Fibroblast of the aortic adventitia (primary cell): ENCODE measurements around the gene TMC7. TPM values are rescaled to one million over a fixed set of nuclear protein-coding genes. Genes with fewer than 3 reads are reported as not detected.

Source experiments
- DNase-seq: peaks from one replicate; pipeline ENCODE4 v3.0.0-alpha.2; 2010; ENCODE audit warnings: low read depth
- H3K4me3 ChIP-seq: 2 replicates; pipeline ENCODE4 v1.5.1; 2011; ENCODE audit warnings: low read depth, mild to moderate bottlenecking, control low read depth, low read length, moderate library complexity
- CTCF ChIP-seq: IDR thresholded peaks from 2 replicates; pipeline ENCODE4 v1.5.1; 2011; ENCODE audit warnings: mild to moderate bottlenecking, low read length, control low read depth, inconsistent platforms; ENCODE audit not compliant: insufficient read depth
- total RNA-seq: library from RNA; depleted of rRNA; stranded (reverse); fragments of >200 nt; gene quantifications from 2 replicates; pipeline ENCODE4 v1.2.3, GENCODE V29; 2012; ENCODE audit warnings: low replicate concordance

The TMC7 gene
- total RNA-seq, 1 donor: 1.5 TPM

DNA sequence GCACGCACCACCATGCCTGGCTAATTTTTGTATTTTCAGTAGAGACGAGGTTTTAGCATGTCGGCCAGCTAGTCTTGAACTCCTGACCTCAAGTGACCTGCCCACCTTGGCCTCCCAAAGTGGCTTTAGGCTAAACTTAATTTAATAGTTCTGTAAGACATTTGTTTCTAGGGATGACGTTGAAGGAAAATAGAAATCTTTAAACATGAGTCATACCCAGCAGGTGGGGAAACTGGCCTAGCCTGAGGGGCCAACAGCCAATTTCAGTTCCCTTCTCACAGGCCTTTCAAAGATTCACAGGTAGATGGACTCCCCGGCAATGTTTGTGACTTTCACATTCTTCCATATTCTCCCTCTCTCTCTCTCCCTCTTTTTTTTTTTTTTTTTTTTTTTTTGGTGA is 111.9 kb downstream of the TMC7 start:
- DNase-seq: no peak
- no peak for TF ChIP-seq CTCF
- H3K4me3 ChIP-seq: no peak overlapping the region

- no peak for DNase-seq
- H3K4me3 ChIP-seq: no peak overlapping the region
- no peak for TF ChIP-seq CTCF
Observed at GRCh38 chr16:19098173-19098572, 114.4 kb downstream of the TMC7 start.

DNA sequence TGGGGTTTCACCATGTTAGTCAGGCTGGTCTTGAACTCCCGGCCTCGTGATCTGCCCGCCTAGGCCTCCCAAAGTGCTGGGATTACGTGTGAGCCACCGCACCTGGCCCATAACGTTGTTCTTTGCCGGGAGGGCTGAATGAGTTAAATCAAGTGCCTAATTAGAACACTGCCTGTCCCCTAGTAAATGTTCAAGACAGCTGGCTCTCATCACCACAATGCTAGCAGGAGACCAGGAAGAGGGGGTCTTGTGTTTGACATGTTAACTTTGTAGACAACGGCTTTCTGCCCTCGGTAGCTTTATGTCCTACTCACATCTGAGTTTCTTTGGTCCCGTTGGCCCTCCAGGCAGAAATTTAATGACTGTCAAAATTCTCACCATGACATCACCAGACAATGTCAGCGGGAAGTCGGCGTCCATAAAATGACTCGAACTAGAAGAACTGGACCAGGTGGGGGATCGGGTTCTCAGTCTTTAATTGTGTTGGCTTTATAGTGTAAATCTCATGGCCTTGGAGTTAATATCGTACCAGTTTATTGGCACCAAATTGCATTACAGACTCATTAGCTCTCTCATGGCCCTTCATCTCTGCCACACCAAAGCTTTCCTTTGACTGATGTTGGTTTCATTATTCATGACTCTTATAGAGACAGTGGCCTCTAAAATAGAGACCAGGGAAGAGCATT is 118.6 kb downstream of the TMC7 start:
- no peak for TF ChIP-seq CTCF
- no peak overlapping the region for H3K4me3 ChIP-seq
- DNase-seq: no peak

DNA sequence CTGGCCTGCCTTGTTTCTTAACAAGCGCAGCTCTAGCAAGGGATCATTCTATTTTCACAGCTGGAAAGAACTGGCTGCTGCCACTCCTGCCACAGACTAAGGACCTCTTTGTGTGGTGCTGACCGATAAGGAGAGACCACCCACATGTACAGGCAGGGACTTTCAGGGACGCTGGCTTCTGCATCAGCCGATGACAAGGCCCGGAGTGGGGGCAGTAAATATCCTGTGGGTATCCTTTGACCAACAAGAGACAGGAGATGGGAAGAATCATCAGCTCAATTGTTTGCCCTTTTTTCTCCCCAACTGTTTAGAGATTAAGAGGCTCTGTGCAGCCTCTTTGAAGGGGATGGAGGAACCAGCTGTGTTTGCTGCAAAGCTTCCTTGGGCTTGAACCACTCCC is 120.9 kb downstream of the TMC7 start:
- DNase-seq: no peak
- no peak for TF ChIP-seq CTCF
- H3K4me3 ChIP-seq: no peak overlapping the region

GRCh38 chr16:19105131-19105530 is 121.4 kb downstream of the TMC7 start:
- DNase-seq: no peak
- H3K4me3 ChIP-seq: no peak overlapping the region
- no peak for TF ChIP-seq CTCF

- DNase-seq: no peak
- H3K4me3 ChIP-seq: no peak overlapping the region
- TF ChIP-seq CTCF: no peak
Observed at GRCh38 chr16:19105891-19106624, 122.3 kb downstream of the TMC7 start.
